HFFc6 (cell line): ENCODE results near the gene KNL1. TPM values are rescaled to one million over a fixed set of nuclear protein-coding genes. Genes with fewer than 3 reads are reported as not detected.

ENCODE experiments used
- DNase-seq: peaks from one replicate; pipeline ENCODE4 v3.0.0-alpha.2; 2018
- H3K27ac Mint-ChIP-seq: 2 replicates; pipeline ENCODE4 v1.8.0; 2020; ENCODE audit warnings: mild to moderate bottlenecking, mixed read lengths
- H3K27me3 Mint-ChIP-seq: 2 replicates; pipeline ENCODE4 v1.8.0; 2021; ENCODE audit warnings: mild to moderate bottlenecking, moderate library complexity, mixed read lengths; ENCODE audit not compliant: insufficient read depth
- H3K36me3 Mint-ChIP-seq: 2 replicates; pipeline ENCODE4 v1.8.0; 2021; ENCODE audit warnings: low read depth, mixed read lengths
- H3K4me1 Mint-ChIP-seq: 2 replicates; pipeline ENCODE4 v1.8.0; 2020; ENCODE audit warnings: low read depth, mixed read lengths
- H3K4me3 Mint-ChIP-seq: 2 replicates; pipeline ENCODE4 v1.8.0; 2020; ENCODE audit warnings: mild to moderate bottlenecking, moderate library complexity, mixed read lengths
- H3K9me3 Mint-ChIP-seq: 2 replicates; pipeline ENCODE4 v1.8.0; 2020; ENCODE audit warnings: mild to moderate bottlenecking, mixed read lengths
- total RNA-seq, 6 experiments: library from RNA; stranded (reverse); fragmentation: NEBNext Ultra II Directional; extraction: Animal tissue kit (Norgen Biotek cat#: 25700); gene quantifications; 2 replicates in 1 of 6; 3 replicates in 5 of 6; pipeline ENCODE4 v1.2.3, GENCODE V29; 2021
- TF ChIP-seq, protein P1 (sequence below): fragments of 200-600 bp; sonication (generic); IDR thresholded peaks from 2 replicates; pipeline ENCODE4 v1.5.0; 2021; ENCODE audit warnings: antibody characterized with exemption, mild to moderate bottlenecking

KNL1 gene
- total RNA-seq, 6 experiments from 2014 or later: 8.9 to 26.8 (median 20.0) TPM

DNA sequence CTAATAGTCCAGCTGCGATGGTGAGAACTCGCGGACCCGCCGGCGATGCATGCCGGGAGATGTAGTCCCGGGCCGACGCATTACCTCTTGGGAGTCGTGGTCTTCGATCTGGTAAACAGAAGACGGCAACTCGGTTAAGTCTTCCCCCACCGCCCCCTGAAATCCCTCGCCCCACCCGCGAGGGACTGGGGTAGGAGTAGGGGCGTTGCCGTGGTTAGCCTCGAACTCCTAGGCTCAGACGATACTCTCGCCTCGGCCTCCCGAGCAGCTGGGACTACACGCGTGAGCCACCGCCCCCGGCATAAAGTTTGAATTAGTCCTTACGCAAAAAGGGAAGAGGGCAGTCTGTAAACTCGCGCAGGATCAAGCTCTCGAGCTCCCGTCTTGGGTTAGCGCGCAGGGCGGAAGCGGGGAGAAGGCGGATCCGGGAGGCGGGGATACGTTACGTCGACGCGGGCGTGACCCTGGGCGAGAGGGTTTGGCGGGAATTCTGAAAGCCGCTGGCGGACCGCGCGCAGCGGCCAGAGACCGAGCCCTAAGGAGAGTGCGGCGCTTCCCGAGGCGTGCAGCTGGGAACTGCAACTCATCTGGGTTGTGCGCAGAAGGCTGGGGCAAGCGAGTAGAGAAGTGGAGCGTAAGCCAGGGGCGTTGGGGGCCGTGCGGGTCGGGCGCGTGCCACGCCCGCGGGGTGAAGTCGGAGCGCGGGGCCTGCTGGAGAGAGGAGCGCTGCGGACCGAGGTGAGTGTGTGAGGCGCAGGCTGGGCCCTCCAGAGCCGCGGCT lies 100.8 kb downstream of the KNL1 start, which contains the start of gene RAD51:
Gene RAD51 (plus strand): TSS at position 487 of the 781 bp plus-strand sequence. CDS start 3,585 bp downstream, outside the sequence.
- DNase-seq: peak; percentile 93
- Mint-ChIP-seq H3K9me3 (peaks cover 3% of the 10 kb centered on the region; the same call in 1 of the 2 replicates), H3K4me3 (peak within 1 kb of the TSS; percentile 99), H3K36me3 (peaks cover 14% of the 10 kb centered on the region), H3K4me1 (peaks cover 19% of the 10 kb centered on the region), H3K27me3 (no peaks in the 10 kb centered on the region; the same call in none of the 2 replicates), H3K27ac (peak within 1 kb of the TSS; percentile 98)
- TF ChIP-seq, protein P1, sequence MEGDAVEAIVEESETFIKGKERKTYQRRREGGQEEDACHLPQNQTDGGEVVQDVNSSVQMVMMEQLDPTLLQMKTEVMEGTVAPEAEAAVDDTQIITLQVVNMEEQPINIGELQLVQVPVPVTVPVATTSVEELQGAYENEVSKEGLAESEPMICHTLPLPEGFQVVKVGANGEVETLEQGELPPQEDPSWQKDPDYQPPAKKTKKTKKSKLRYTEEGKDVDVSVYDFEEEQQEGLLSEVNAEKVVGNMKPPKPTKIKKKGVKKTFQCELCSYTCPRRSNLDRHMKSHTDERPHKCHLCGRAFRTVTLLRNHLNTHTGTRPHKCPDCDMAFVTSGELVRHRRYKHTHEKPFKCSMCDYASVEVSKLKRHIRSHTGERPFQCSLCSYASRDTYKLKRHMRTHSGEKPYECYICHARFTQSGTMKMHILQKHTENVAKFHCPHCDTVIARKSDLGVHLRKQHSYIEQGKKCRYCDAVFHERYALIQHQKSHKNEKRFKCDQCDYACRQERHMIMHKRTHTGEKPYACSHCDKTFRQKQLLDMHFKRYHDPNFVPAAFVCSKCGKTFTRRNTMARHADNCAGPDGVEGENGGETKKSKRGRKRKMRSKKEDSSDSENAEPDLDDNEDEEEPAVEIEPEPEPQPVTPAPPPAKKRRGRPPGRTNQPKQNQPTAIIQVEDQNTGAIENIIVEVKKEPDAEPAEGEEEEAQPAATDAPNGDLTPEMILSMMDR: no peak

DNA sequence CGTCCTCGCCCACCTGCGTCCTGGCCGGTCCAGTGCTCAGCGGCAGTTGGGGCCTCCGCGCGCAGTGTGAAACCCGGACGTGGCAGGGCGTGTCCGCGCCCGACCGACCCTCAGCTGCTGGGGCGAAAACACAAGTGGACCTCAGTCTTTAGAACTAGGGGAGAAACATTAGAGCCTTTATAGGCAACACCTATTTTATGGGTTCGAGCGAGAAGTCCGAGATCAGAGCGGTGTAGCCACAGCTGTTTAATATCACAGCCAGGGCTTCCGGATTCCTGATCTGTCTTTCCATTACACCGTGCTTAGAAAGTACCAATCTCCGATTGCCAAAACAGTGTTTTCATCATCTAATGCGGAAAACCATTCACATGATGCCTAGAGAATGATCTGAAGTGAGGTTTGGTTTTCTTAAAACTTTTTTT lies 101.4 kb downstream of the KNL1 start:
- peak overlapping the region; percentile 98 for H3K27ac Mint-ChIP-seq
- H3K9me3 Mint-ChIP-seq: peaks cover 3% of the 10 kb centered on the region; the same call in 1 of the 2 replicates
- TF ChIP-seq, protein P1: no peak
- peak; percentile 8 for DNase-seq
- H3K36me3 Mint-ChIP-seq: peaks cover 14% of the 10 kb centered on the region
- no peaks in the 10 kb centered on the region; the same call in none of the 2 replicates for H3K27me3 Mint-ChIP-seq
- H3K4me3 Mint-ChIP-seq: peak overlapping the region; percentile 99
- peaks cover 17% of the 10 kb centered on the region for H3K4me1 Mint-ChIP-seq

DNA sequence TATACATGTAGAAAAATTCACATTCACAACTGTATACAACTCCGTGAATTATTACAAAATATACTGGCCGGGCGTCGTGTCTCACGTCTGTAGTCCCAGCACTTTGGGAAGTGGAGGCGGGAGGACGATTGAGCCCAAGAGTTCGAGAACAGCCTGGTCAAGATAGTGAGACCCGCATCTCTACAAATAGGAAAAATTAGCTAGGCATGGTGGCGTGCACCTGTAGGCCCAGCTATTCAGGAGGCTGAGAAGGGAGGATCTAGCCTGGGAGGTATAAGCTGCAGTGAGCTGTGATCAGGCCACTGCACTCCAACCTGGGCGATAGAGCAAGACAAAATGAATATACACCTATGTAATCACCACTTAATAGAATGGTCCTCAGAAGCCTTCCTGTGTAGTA lies 102.2 kb downstream of the KNL1 start:
- H3K9me3 Mint-ChIP-seq: peaks cover 3% of the 10 kb centered on the region; the same call in 1 of the 2 replicates
- H3K4me3 Mint-ChIP-seq: peak overlapping the region; percentile 99
- peaks cover 14% of the 10 kb centered on the region for H3K36me3 Mint-ChIP-seq
- H3K27me3 Mint-ChIP-seq: no peaks in the 10 kb centered on the region; the same call in none of the 2 replicates
- peaks cover 17% of the 10 kb centered on the region for H3K4me1 Mint-ChIP-seq
- DNase-seq: no peak
- H3K27ac Mint-ChIP-seq: peak overlapping the region; percentile 98
- TF ChIP-seq, protein P1: no peak

DNA sequence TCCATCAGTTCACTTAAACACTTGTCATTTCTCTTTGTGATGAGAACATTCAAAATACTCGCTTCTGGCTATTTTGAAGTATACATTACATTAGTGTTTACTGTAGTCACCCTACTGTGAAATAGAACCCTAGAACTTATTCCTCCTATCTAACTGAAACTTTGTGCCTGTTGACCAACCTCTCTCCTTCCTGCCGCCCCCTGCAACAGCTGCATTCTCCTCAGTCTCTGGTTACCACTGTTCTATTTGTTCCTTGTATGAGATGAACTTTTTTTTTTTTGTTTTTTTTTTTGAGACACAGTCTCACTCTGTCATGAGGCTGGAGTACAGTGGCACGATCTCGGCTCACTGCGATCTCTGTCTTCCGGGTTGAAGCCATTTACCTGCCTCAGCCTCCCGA lies 103.9 kb downstream of the KNL1 start:
- TF ChIP-seq, protein P1: no peak
- peaks cover 14% of the 10 kb centered on the region for H3K36me3 Mint-ChIP-seq
- no peak overlapping the region for H3K27ac Mint-ChIP-seq
- H3K9me3 Mint-ChIP-seq: peaks cover 3% of the 10 kb centered on the region; the same call in 1 of the 2 replicates
- no peak for DNase-seq
- H3K4me3 Mint-ChIP-seq: no peak overlapping the region
- no peaks in the 10 kb centered on the region; the same call in none of the 2 replicates for H3K27me3 Mint-ChIP-seq
- H3K4me1 Mint-ChIP-seq: peaks cover 17% of the 10 kb centered on the region

DNA sequence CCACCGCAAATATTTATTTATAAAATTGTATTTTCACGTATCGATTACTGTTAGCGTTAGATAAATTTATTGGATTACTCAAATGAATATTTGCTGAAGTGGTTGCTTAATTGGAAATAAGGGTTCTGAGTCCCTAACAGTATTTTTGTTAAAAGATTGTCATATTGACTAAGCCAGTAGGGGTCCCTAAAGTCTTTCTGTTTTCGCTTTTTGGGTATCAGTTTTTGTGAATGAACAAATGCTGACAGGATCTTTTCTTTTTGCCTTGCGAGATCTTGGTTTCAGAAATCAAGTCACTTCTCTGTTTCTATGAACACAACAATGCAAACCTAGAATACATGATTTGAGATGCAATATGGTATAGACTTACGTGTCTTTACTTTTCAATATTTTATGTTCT lies 108.0 kb downstream of the KNL1 start:
- H3K36me3 Mint-ChIP-seq: no peaks in the 10 kb centered on the region; the same call in 1 of the 2 replicates
- TF ChIP-seq, protein P1: peak; percentile 58; the same call in 1 of the 2 replicates
- no peak overlapping the region for H3K4me3 Mint-ChIP-seq
- DNase-seq: no peak
- H3K9me3 Mint-ChIP-seq: no peaks in the 10 kb centered on the region
- no peaks in the 10 kb centered on the region for H3K4me1 Mint-ChIP-seq
- no peak overlapping the region for H3K27ac Mint-ChIP-seq
- H3K27me3 Mint-ChIP-seq: no peaks in the 10 kb centered on the region
